Sciatic nerve (tissue), 2 donors: ENCODE results near the gene LY9. TPM values are rescaled to one million over a fixed set of nuclear protein-coding genes. Genes with fewer than 3 reads are reported as not detected.

ENCODE experiments used
- ATAC-seq: fragments of 200-7000 bp; cut with Tn5 transposase; one replicate; pipeline ENCODE4 v1.9.1; 2020; ENCODE audit warnings: mild to moderate bottlenecking, moderate library complexity
- DNase-seq: peaks from one replicate; pipeline ENCODE4 v3.0.0-alpha.2; 2020; ENCODE audit warnings: low spot score
- intact Hi-C: fragments of 100-400 bp; cut with DNase I; formaldehyde crosslinking; loops from one replicate; pipeline ENCODE4 v1.14.2; 2022
- total RNA-seq: library from RNA; stranded (reverse); fragmentation: NEBNext Ultra II Directional; extraction: Animal tissue kit (Norgen Biotek cat#: 25700); gene quantifications from one replicate; pipeline ENCODE4 v1.2.1, GENCODE V29; 2021
- donor health status: DM: no; HTN: no; CAD: no.
- donor health status: DM: no; HTN: no; CAD: no.

Gene LY9
- 1.2 TPM for total RNA-seq

- intact Hi-C loops, result no loop called here
- DNase-seq, result no peak
- peak; percentile 26 for ATAC-seq
These were observed at the start of gene LY9 for GRCh38 chr1:160795951-160796383. Gene LY9, plus strand, starts transcription at chr1:160796174. Its CDS starts 14 bp downstream, at chr1:160796188.

GRCh38 chr1:160746836-160747500, 49.0 kb upstream of the LY9 start:
- ATAC-seq (no peak), DNase-seq (no peak)
- intact Hi-C loops, result no loop called here

GRCh38 chr1:160747717-160748116, 48.3 kb upstream of the LY9 start:
- intact Hi-C loops, result no loop called here
- DNase-seq (no peak), ATAC-seq (no peak)

GRCh38 chr1:160748181-160748877, 47.6 kb upstream of the LY9 start:
- intact Hi-C loops, result no loop called here
- ATAC-seq, result no peak

GRCh38 chr1:160748878-160749269, 47.1 kb upstream of the LY9 start:
- intact Hi-C loops, result no loop called here
- DNase-seq (no peak), ATAC-seq (no peak)

More at GRCh38 chr1:160748181-160748877, 47.6 kb upstream of the LY9 start:
- DNase-seq, result no peak

GRCh38 chr1:160750608-160751007, 45.4 kb upstream of the LY9 start:
- DNase-seq (no peak), ATAC-seq (no peak)
- intact Hi-C loops, result no loop called here

GRCh38 chr1:160752406-160752805, 43.6 kb upstream of the LY9 start:
- ATAC-seq (no peak), DNase-seq (no peak)
- intact Hi-C loops, result no loop called here

GRCh38 chr1:160752924-160753323, 43.0 kb upstream of the LY9 start:
- intact Hi-C loops, result no loop called here

GRCh38 chr1:160753594-160753993, 42.4 kb upstream of the LY9 start:
- intact Hi-C loops, result no loop called here
- ATAC-seq, result no peak

More at GRCh38 chr1:160752924-160753323, 43.0 kb upstream of the LY9 start:
- DNase-seq, result no peak
- ATAC-seq, result no peak

GRCh38 chr1:160755461-160755860, 40.5 kb upstream of the LY9 start:
- no peak for ATAC-seq
- intact Hi-C loops, result no loop called here
- no peak for DNase-seq

More at GRCh38 chr1:160753594-160753993, 42.4 kb upstream of the LY9 start:
- DNase-seq, result no peak

- intact Hi-C loops, result no loop called here
- no peak for ATAC-seq
- DNase-seq, result no peak
These were observed 39.8 kb upstream of the LY9 start for GRCh38 chr1:160755911-160756848.

- DNase-seq (no peak), ATAC-seq (no peak)
- intact Hi-C loops, result no loop called here
These were observed 39.1 kb upstream of the LY9 start for GRCh38 chr1:160756849-160757201.

- DNase-seq (no peak), ATAC-seq (no peak)
- intact Hi-C loops, result no loop called here
These were observed 37.5 kb upstream of the LY9 start for GRCh38 chr1:160758521-160758920.

GRCh38 chr1:160759740-160760139, 36.2 kb upstream of the LY9 start:
- no peak for ATAC-seq
- intact Hi-C loops, result no loop called here
- no peak for DNase-seq

- no peak for DNase-seq
- intact Hi-C loops, result no loop called here
- no peak for ATAC-seq
These were observed 34.9 kb upstream of the LY9 start for GRCh38 chr1:160761046-160761445.

- DNase-seq (no peak), ATAC-seq (no peak)
- intact Hi-C loops, result no loop called here
These were observed 34.1 kb upstream of the LY9 start for GRCh38 chr1:160761886-160762285.

GRCh38 chr1:160763993-160764392, 32.0 kb upstream of the LY9 start:
- intact Hi-C loops, result no loop called here

GRCh38 chr1:160767395-160768294, 28.3 kb upstream of the LY9 start:
- ATAC-seq (no peak), DNase-seq (no peak)
- intact Hi-C loops, result no loop called here

More at GRCh38 chr1:160763993-160764392, 32.0 kb upstream of the LY9 start:
- no peak for DNase-seq
- no peak for ATAC-seq

GRCh38 chr1:160768295-160768657, 27.7 kb upstream of the LY9 start:
- peak; percentile 49 for ATAC-seq
- intact Hi-C loops, result no loop called here
- no peak for DNase-seq
